Coronary artery (tissue), 2 donors: ENCODE measurements around the gene UBE2Q2.

Experiments used
- DNase-seq: peaks from one replicate; pipeline ENCODE4 v3.0.0-alpha.2; 2017; ENCODE audit warnings: low spot score
- H3K27ac ChIP-seq, 2 donors: fragments of 200-600 bp; sonication (generic); one replicate each; pipeline ENCODE4 v1.5.1; 2016 to 2019
- H3K4me3 ChIP-seq: fragments of 200-600 bp; sonication (generic); 2 replicates; pipeline ENCODE4 v1.5.1; 2016; ENCODE audit warnings: mild to moderate bottlenecking, moderate library complexity
- TF ChIP-seq, protein P1 (sequence below): fragments of 200-600 bp; sonication (generic); IDR thresholded peaks from one replicate; pipeline ENCODE4 v1.5.1; 2019; ENCODE audit warnings: antibody characterized with exemption

Gene UBE2Q2

DNA sequence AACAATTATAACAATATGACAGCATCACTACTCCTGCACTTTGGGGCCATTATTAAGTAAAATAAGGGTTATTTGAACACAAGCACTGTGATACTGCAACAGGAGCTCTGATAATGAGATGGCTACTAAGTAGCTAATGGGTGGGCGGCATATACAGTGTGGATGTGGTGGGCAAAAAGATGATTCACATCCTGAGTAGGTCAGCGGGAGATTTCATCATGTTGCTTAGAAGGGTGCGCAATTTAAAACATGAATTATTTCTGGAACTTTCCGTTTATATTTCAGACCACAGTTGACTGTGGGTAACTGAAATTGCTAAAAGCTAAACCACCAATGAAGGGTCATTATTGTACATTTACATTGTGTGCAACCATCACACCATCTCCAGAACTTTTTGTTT is 102.7 kb downstream of the UBE2Q2 start:
- TF ChIP-seq, protein P1, sequence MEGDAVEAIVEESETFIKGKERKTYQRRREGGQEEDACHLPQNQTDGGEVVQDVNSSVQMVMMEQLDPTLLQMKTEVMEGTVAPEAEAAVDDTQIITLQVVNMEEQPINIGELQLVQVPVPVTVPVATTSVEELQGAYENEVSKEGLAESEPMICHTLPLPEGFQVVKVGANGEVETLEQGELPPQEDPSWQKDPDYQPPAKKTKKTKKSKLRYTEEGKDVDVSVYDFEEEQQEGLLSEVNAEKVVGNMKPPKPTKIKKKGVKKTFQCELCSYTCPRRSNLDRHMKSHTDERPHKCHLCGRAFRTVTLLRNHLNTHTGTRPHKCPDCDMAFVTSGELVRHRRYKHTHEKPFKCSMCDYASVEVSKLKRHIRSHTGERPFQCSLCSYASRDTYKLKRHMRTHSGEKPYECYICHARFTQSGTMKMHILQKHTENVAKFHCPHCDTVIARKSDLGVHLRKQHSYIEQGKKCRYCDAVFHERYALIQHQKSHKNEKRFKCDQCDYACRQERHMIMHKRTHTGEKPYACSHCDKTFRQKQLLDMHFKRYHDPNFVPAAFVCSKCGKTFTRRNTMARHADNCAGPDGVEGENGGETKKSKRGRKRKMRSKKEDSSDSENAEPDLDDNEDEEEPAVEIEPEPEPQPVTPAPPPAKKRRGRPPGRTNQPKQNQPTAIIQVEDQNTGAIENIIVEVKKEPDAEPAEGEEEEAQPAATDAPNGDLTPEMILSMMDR: no peak
- Histone ChIP-seq H3K4me3 (no peak overlapping the region), H3K27ac (no peak overlapping the region)
- DNase-seq: no peak

DNA sequence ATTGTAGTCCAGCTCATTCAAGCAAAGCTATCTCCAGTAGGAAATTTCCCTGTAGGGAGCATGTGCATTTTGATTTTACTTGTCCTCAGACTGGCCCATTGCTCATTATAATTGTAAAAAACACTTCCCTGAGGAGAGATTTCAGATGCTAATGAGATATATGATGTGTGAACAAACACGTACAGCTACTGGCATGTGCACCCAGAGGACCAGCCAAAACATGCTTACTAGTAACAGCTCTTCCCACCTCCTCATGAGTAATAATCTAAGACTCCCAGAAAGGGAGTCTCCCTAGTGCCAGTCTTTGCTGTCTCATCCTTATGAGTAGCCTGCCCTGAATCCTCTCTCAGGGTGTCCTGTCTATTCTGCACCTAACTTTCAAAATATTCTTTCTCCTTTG is 103.8 kb downstream of the UBE2Q2 start:
- Histone ChIP-seq H3K4me3 (no peak overlapping the region), H3K27ac (no peak overlapping the region)
- TF ChIP-seq, protein P1: no peak
- no peak for DNase-seq

DNA sequence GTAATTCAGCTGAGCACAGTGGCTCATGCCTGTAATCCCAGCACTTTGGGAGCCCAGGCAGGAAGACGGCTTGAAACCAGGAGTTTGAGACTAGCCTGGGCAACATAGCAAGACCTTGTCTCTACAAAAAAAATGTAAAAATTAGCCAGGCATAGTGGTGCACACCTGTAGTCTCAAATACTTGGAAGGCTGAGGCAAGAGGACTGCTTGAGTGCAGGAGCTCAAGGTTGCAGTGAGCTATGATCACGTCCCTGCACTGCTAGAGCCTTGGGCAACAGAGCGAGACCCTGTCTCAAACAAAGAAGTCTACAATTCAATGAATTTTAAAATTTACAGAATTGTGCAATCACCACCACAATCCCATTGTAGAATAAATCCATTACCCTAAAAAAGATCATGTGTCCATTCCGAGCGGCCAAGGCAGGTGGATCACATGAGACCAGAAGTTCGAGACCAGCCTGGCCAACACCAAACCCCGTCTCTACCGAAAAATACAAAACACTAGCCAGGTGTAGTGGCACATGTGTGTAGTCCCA is 105.6 kb downstream of the UBE2Q2 start:
- no peak for DNase-seq
- Histone ChIP-seq H3K27ac (no peak overlapping the region), H3K4me3 (no peak overlapping the region)
- TF ChIP-seq, protein P1: no peak
